H9 (cell line): Measurements from ENCODE around the gene EFCAB14. TPM values are rescaled to one million over a fixed set of nuclear protein-coding genes. Genes with fewer than 3 reads are reported as not detected.

Source experiments
- DNase-seq: peaks from one replicate; pipeline ENCODE4 v3.0.0-alpha.2; 2017
- H2AFZ ChIP-seq: one replicate; pipeline ENCODE4 v1.6.1; 2013; ENCODE audit warnings: mild to moderate bottlenecking, low read length, control low read depth, moderate library complexity
- H2AK5ac ChIP-seq: 2 replicates; pipeline ENCODE4 v1.6.1; 2013; ENCODE audit warnings: low read length, control low read depth, mixed read lengths; ENCODE audit not compliant: insufficient read length
- H2BK120ac ChIP-seq: one replicate; pipeline ENCODE4 v1.6.1; 2013; ENCODE audit warnings: low read depth, mild to moderate bottlenecking, low read length, control low read depth, inconsistent platforms; ENCODE audit not compliant: poor library complexity, severe bottlenecking
- H2BK12ac ChIP-seq: 2 replicates; pipeline ENCODE4 v1.6.1; 2013; ENCODE audit warnings: low read length, control low read depth, mixed read lengths, low read depth; ENCODE audit not compliant: insufficient read length
- H2BK15ac ChIP-seq: 2 replicates; pipeline ENCODE4 v1.6.1; 2013; ENCODE audit warnings: low read depth, low read length, control low read depth
- H2BK20ac ChIP-seq: one replicate; pipeline ENCODE4 v1.6.1; 2013; ENCODE audit warnings: low read depth, mild to moderate bottlenecking, low read length, control low read depth, inconsistent platforms; ENCODE audit not compliant: poor library complexity, severe bottlenecking
- H2BK5ac ChIP-seq: 2 replicates; pipeline ENCODE4 v1.6.1; 2013; ENCODE audit warnings: low read length, control low read depth, mixed read lengths; ENCODE audit not compliant: insufficient read length
- H3K14ac ChIP-seq: 2 replicates; pipeline ENCODE4 v1.6.1; 2013; ENCODE audit warnings: low read length, control low read depth; ENCODE audit not compliant: insufficient read depth
- H3K18ac ChIP-seq: 2 replicates; pipeline ENCODE4 v1.6.1; 2013; ENCODE audit warnings: low read depth, mild to moderate bottlenecking, mixed read lengths, low read length, control low read depth; ENCODE audit not compliant: insufficient read length
- H3K23ac ChIP-seq: 2 replicates; pipeline ENCODE4 v1.6.1; 2013; ENCODE audit warnings: low read length, control low read depth, mixed read lengths, low read depth; ENCODE audit not compliant: insufficient read length
- H3K23me2 ChIP-seq: 2 replicates; pipeline ENCODE4 v1.6.1; 2013; ENCODE audit warnings: low read depth, mild to moderate bottlenecking, mixed read lengths, low read length, control low read depth; ENCODE audit not compliant: insufficient read length, poor library complexity, severe bottlenecking
- H3K27ac ChIP-seq: 2 replicates; pipeline ENCODE4 v1.5.1; 2013; ENCODE audit warnings: low read length, control low read depth, mixed read lengths, low read depth; ENCODE audit not compliant: insufficient read length
- H3K27me3 ChIP-seq: 2 replicates; pipeline ENCODE4 v1.6.1; 2013; ENCODE audit warnings: low read length, control low read depth, inconsistent platforms; ENCODE audit not compliant: insufficient read depth
- H3K4ac ChIP-seq: 2 replicates; pipeline ENCODE4 v1.6.1; 2013; ENCODE audit warnings: low read depth, mild to moderate bottlenecking, control low read depth, inconsistent platforms, low read length, moderate library complexity
- H3K4me1 ChIP-seq: 2 replicates; pipeline ENCODE4 v1.6.1; 2013; ENCODE audit warnings: low read length, control low read depth, inconsistent platforms; ENCODE audit not compliant: insufficient read depth
- H3K4me2 ChIP-seq: 2 replicates; pipeline ENCODE4 v1.6.1; 2013; ENCODE audit warnings: low read length, control low read depth, mixed read lengths; ENCODE audit not compliant: insufficient read length, insufficient read depth
- H3K56ac ChIP-seq: 2 replicates; pipeline ENCODE4 v1.6.1; 2013; ENCODE audit warnings: low read depth, mild to moderate bottlenecking, mixed read lengths, low read length, control low read depth; ENCODE audit not compliant: insufficient read length
- H3K79me1 ChIP-seq: 2 replicates; pipeline ENCODE4 v1.6.1; 2013; ENCODE audit warnings: low read depth, mild to moderate bottlenecking, moderate library complexity, low read length, control low read depth, inconsistent platforms; ENCODE audit not compliant: insufficient read depth, poor library complexity, severe bottlenecking
- H3K79me2 ChIP-seq: 2 replicates; pipeline ENCODE4 v1.6.1; 2013; ENCODE audit warnings: low read length, control low read depth, inconsistent platforms; ENCODE audit not compliant: insufficient read depth
- H3K9ac ChIP-seq: 2 replicates; pipeline ENCODE4 v1.6.1; 2013; ENCODE audit warnings: low read length, control low read depth, mixed read lengths; ENCODE audit not compliant: insufficient read length; ENCODE audit errors: extremely low read depth
- H3K9me3 ChIP-seq: one replicate; pipeline ENCODE4 v1.6.1; 2013; ENCODE audit warnings: low read depth, low read length, inconsistent platforms; ENCODE audit not compliant: control insufficient read depth
- H3T11ph ChIP-seq: one replicate; pipeline ENCODE4 v1.6.1; 2013; ENCODE audit warnings: mild to moderate bottlenecking, low read length, control low read depth, inconsistent platforms
- H4K20me1 ChIP-seq: one replicate; pipeline ENCODE4 v1.6.1; 2013; ENCODE audit not compliant: control insufficient read depth, insufficient read length, insufficient read depth
- H4K5ac ChIP-seq: 2 replicates; pipeline ENCODE4 v1.6.1; 2013; ENCODE audit warnings: low read depth, mild to moderate bottlenecking, mixed read lengths, low read length, control low read depth; ENCODE audit not compliant: insufficient read length
- H4K8ac ChIP-seq: replicated peaks from 2 replicates; pipeline ENCODE4 v1.6.1; 2013; ENCODE audit warnings: low read length, control low read depth, mixed read lengths, low read depth; ENCODE audit not compliant: insufficient read length
- H4K91ac ChIP-seq: 2 replicates; pipeline ENCODE4 v1.6.1; 2013; ENCODE audit warnings: low read depth, mild to moderate bottlenecking, moderate library complexity, mixed read lengths, low read length, control low read depth; ENCODE audit not compliant: insufficient read length
- H3K27ac Mint-ChIP-seq, 3 experiments: 2 replicates in 2 of 3; 3 replicates in 1 of 3; pipeline ENCODE4 v1.8.0; 2020 to 2021; ENCODE audit warnings: mixed read lengths in 3 of 3, mild to moderate bottlenecking in 1 of 3, moderate library complexity in 1 of 3
- H3K27me3 Mint-ChIP-seq: 2 replicates; pipeline ENCODE4 v1.8.0; 2021; ENCODE audit warnings: low read depth, mild to moderate bottlenecking, moderate library complexity, mixed read lengths
- H3K36me3 Mint-ChIP-seq, 3 experiments: 2 replicates in 2 of 3; 3 replicates in 1 of 3; pipeline ENCODE4 v1.8.0; 2020 to 2021; ENCODE audit warnings: low read depth in 3 of 3, mixed read lengths in 3 of 3; ENCODE audit not compliant: insufficient read depth in 1 of 3
- H3K4me1 Mint-ChIP-seq, 2 experiments: 2 replicates each; pipeline ENCODE4 v1.8.0; 2020; ENCODE audit warnings: mixed read lengths in 2 of 2
- H3K4me3 Mint-ChIP-seq, 2 experiments: 2 replicates in 1 of 2; 3 replicates in 1 of 2; pipeline ENCODE4 v1.8.0; 2020 to 2021; ENCODE audit warnings: mild to moderate bottlenecking in 2 of 2, mixed read lengths in 2 of 2, moderate library complexity in 1 of 2
- H3K9me3 Mint-ChIP-seq, 2 experiments: 2 replicates in 1 of 2; 3 replicates in 1 of 2; pipeline ENCODE4 v1.8.0; 2020; ENCODE audit warnings: mild to moderate bottlenecking in 2 of 2, mixed read lengths in 2 of 2, moderate library complexity in 1 of 2
- CTCF ChIP-seq: fragments of 200-600 bp; sonication (generic); conservative IDR thresholded peaks from 3 replicates; pipeline ENCODE4 v1.8.0; 2021; ENCODE audit warnings: antibody characterized with exemption, mild to moderate bottlenecking
- WGBS: extraction: QIAGEN DNeasy Blood & Tissue Kit; methylation state at CpG from one replicate; pipeline ENCODE4 v1.1.7; 2013; ENCODE audit warnings: missing lambda C conversion rate, low lambda C conversion rate, mixed read lengths; ENCODE audit not compliant: insufficient read length; ENCODE audit errors: extremely low coverage; 5-methylcytosine and 5-hydroxymethylcytosine counted together
- total RNA-seq: library from RNA; stranded (reverse); gene quantifications from 2 replicates; pipeline ENCODE4 v1.2.1, GENCODE V29; 2021

The EFCAB14 gene
- total RNA-seq, 1 experiment from 2014 or later = 42.2 TPM

DNA sequence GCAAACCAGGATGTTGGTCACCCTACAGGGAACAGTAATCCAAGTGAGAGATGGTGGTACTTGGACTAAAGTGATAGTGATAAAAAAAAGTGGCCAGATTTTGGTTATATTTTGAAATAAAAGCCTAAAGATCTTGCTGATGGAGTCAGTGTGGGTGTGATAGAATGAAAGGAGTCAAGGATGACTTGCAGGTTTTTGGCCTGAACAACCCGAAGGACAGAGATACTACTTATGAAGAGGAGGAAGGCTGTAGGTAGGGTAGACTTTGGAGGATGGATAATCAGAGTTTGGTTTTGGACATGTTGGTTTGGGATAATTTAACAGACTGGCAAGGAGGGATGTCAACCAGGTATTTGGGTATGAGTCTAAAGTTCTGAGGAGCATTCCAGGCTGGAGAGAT is 48.8 kb downstream of the EFCAB14 start:
- no peak overlapping the region for H3K27ac Mint-ChIP-seq
- Histone ChIP-seq H3K56ac (no peak overlapping the region), H3K79me1 (no peaks in the 10 kb centered on the region), H4K91ac (no peak overlapping the region), H3K79me2 (no peaks in the 10 kb centered on the region), H3K27ac (no peak overlapping the region), H3K9me3 (no peaks in the 10 kb centered on the region), H2AK5ac (no peak overlapping the region), H3K4ac (no peak overlapping the region), H4K8ac (no peak overlapping the region), H3K23ac (no peak overlapping the region), H3K23me2 (peaks cover 10% of the 10 kb centered on the region), H4K20me1 (no peaks in the 10 kb centered on the region), H3K4me1 (no peaks in the 10 kb centered on the region; the same call in 1 of the 2 replicates), H3K18ac (no peak overlapping the region), H2BK5ac (no peak overlapping the region), H3T11ph (no peak overlapping the region), H2BK120ac (no peak overlapping the region), H4K5ac (no peak overlapping the region), H3K27me3 (no peaks in the 10 kb centered on the region), H3K9ac (no peak overlapping the region), H2AFZ (no peak overlapping the region), H2BK20ac (no peak overlapping the region), H2BK15ac (no peak overlapping the region), H3K14ac (no peak overlapping the region), H2BK12ac (no peak overlapping the region), H3K4me2 (no peak overlapping the region)
- no peak for DNase-seq
- TF ChIP-seq CTCF = no peak
- H3K4me3 Mint-ChIP-seq = no peak overlapping the region
- no peaks in the 10 kb centered on the region for H3K9me3 Mint-ChIP-seq
- no CpG with 5 or more reads among the region's 1 CpG for WGBS
- H3K36me3 Mint-ChIP-seq = peaks cover 0 to 7% (median under 1%) of the 10 kb centered on the region in 3 experiments; a peak in 5 of 7 replicates
- peaks cover 29 to 31% of the 10 kb centered on the region in 2 experiments for H3K4me1 Mint-ChIP-seq
- H3K27me3 Mint-ChIP-seq = no peaks in the 10 kb centered on the region
